ENCODE results near the gene ERN1. TPM values are rescaled to one million over a fixed set of nuclear protein-coding genes. Genes with fewer than 3 reads are reported as not detected.

The ERN1 gene
- total and polyA plus RNA-seq, 2 of the 8 experiments (the other 6 are each of a cell fraction or from before 2014, with no cell fraction given): 1.8 to 3.9 TPM

- POLR2A ChIA-PET (ENCODE audit: partially characterized antibody): interaction anchor here (0.6 to 0.8 kb wide), 2 partner anchors 47 to 53 kb away, joined by 3 read pairs; no protein-coding TSS in a partner anchor
- CTCF ChIA-PET (ENCODE audit: partially characterized antibody): interaction anchor here (0.9 to 4.0 kb wide), 12 partner anchors 12 to 125 kb away, joined by 3 to 26 read pairs (median 4); partner anchors contain the start of gene GH1
- no peaks in the 10 kb centered on the region for H3K36me3 ChIP-seq (ENCODE audit: control insufficient read depth in 2 of 4, insufficient read depth in 4 of 4, low read length in 3 of 4)
- H4K91ac ChIP-seq (replicated peaks; ENCODE audit: insufficient read length, low read length): no peak overlapping the region
- no peak overlapping the region for H3K4ac ChIP-seq (replicated peaks; ENCODE audit: insufficient read length, low read depth, low read length)
- H4K5ac ChIP-seq (ENCODE audit: insufficient read length, low read depth, low read length): no peak overlapping the region
- no peaks in the 10 kb centered on the region for H4K20me1 ChIP-seq (replicated peaks in 1 of 2; ENCODE audit: control insufficient read depth in 1 of 2, insufficient read depth in 2 of 2, low read length in 2 of 2)
- no peak overlapping the region for H2BK15ac ChIP-seq (ENCODE audit: low read length)
- no peaks in the 10 kb centered on the region; a peak in 1 of 7 replicates for H3K27me3 ChIP-seq (replicated peaks in 1 of 4; ENCODE audit: control insufficient read depth in 3 of 4, extremely low read depth in 1 of 4, insufficient read depth in 3 of 4, low read length in 3 of 4)
- H2AK5ac ChIP-seq (ENCODE audit: low read depth, low read length): no peak overlapping the region
- no peak overlapping the region for H3K14ac ChIP-seq (ENCODE audit: insufficient read length)
- no peak overlapping the region for H3K18ac ChIP-seq (ENCODE audit: extremely low read depth, low read length)
- H3K9me3 ChIP-seq (ENCODE audit: insufficient read depth in 2 of 2, low read depth in 1 of 2, low read length in 1 of 2): no peaks in the 10 kb centered on the region
- H3K79me1 ChIP-seq (ENCODE audit: low read depth, low read length): no peaks in the 10 kb centered on the region
- H3K23me2 ChIP-seq (ENCODE audit: low read depth, low read length): no peaks in the 10 kb centered on the region
- DNase-seq (ENCODE audit: low read depth in 1 of 2, low spot score in 2 of 2) (no peak), FAIRE-seq (no peak)
- WGBS, 2 experiments (ENCODE audit: extremely low coverage in 1 of 2, insufficient coverage in 1 of 2, insufficient read length in 1 of 2, insufficient replicate concordance in 2 of 2, low coverage in 1 of 2, low lambda C conversion rate in 2 of 2, missing lambda C conversion rate in 1 of 2): 65% methylated on average over 6 of the region's 6 CpGs; no CpG with 5 or more reads in 1 of the 2 experiments
- H2BK120ac ChIP-seq (replicated peaks; ENCODE audit: low read depth, low read length): no peak overlapping the region
- no peak overlapping the region for H3K23ac ChIP-seq (ENCODE audit: insufficient read length)
- H2BK12ac ChIP-seq (ENCODE audit: low read depth, low read length): no peak overlapping the region
- H3K9ac ChIP-seq (replicated peaks in 1 of 4; ENCODE audit: extremely low read depth in 1 of 4, low read depth in 3 of 4, low read length in 3 of 4): no peak overlapping the region
- H2BK20ac ChIP-seq (ENCODE audit: low read length): no peak overlapping the region
- no peak overlapping the region for H3K4me3 ChIP-seq (ENCODE audit: extremely low read depth in 1 of 4, insufficient read depth in 2 of 4, low read depth in 3 of 4, low read length in 4 of 4)
- TF ChIP-seq GABPA (IDR thresholded peaks at IDR 0.05; ENCODE audit: borderline replicate concordance, insufficient read depth, low read length): no peak
- H3K56ac ChIP-seq (replicated peaks; ENCODE audit: insufficient read length, low read depth, low read length): no peak overlapping the region
- no peak overlapping the region for H2BK5ac ChIP-seq (ENCODE audit: low read depth, low read length)
- no peak overlapping the region for H2AFZ ChIP-seq (ENCODE audit: low read length)
- H3K4me2 ChIP-seq (ENCODE audit: insufficient read depth in 1 of 2, low read depth in 2 of 2, low read length in 2 of 2): no peak overlapping the region
- H3K27ac ChIP-seq (ENCODE audit: low read depth, low read length): no peak overlapping the region
- H3K4me1 ChIP-seq (replicated peaks in 1 of 4; ENCODE audit: control insufficient read depth in 3 of 4, insufficient read depth in 4 of 4, low read length in 3 of 4): peaks cover 0 to 12% (median 5%) of the 10 kb centered on the region in 4 experiments; a peak in 4 of 7 replicates
- H3K79me2 ChIP-seq (ENCODE audit: control insufficient read depth in 1 of 2, insufficient read depth in 2 of 2, low read length in 2 of 2): no peaks in the 10 kb centered on the region
- no peak overlapping the region for H4K8ac ChIP-seq (ENCODE audit: extremely low read depth, insufficient read depth, low read length)
These were observed 124.2 kb downstream of the ERN1 start for GRCh38 chr17:64005734-64006167.
